Ovary (tissue), 9 donors: Measurements from ENCODE around the gene ZDHHC19. TPM values are rescaled to one million over a fixed set of nuclear protein-coding genes. Genes with fewer than 3 reads are reported as not detected.
"Not testable (repeated sequence)": the region's sequence is repeated elsewhere in the genome, so short reads cannot be mapped to it uniquely, and the experiment has no call there.

Experiments used
- DNase-seq, 5 donors: peaks; one replicate each; pipeline ENCODE4 v3.0.0-alpha.2; 2019 to 2020
- H3K27ac ChIP-seq, 2 donors: fragments of 200-600 bp; one replicate each; pipeline versions ENCODE4 v1.5.1 to v1.8.0; 2019 to 2022
- H3K27me3 ChIP-seq: fragments of 200-600 bp; one replicate; pipeline ENCODE4 v1.8.0; 2022
- H3K36me3 ChIP-seq: fragments of 200-600 bp; sonication (generic); one replicate; pipeline ENCODE4 v1.5.1; 2019
- H3K4me1 ChIP-seq: one replicate; pipeline ENCODE4 v1.8.1; 2013; ENCODE audit warnings: mild to moderate bottlenecking, moderate library complexity; ENCODE audit not compliant: insufficient read depth
- H3K4me3 ChIP-seq: fragments of 200-600 bp; sonication (generic); one replicate; pipeline ENCODE4 v1.5.1; 2017
- H3K9me3 ChIP-seq, 2 donors: fragments of 200-600 bp in 1 of 2; sonication (generic) in 1 of 2; one replicate each; pipeline versions ENCODE4 v1.5.1 to v1.8.1; 2013 to 2019; ENCODE audit warnings: mild to moderate bottlenecking in 1 of 2, moderate library complexity in 1 of 2
- CTCF ChIP-seq, 3 donors: fragments of 450-650 bp in 2 of 3; fragments of 200-600 bp in 1 of 3; IDR thresholded peaks; one replicate each; pipeline versions ENCODE4 v1.5.1 to v1.8.0; 2016 to 2022; ENCODE audit warnings: antibody characterized with exemption in 3 of 3, mild to moderate bottlenecking in 1 of 3
- EP300 ChIP-seq: sonication (generic); formaldehyde crosslinking; IDR thresholded peaks from one replicate; pipeline ENCODE4 v1.6.1; 2017; ENCODE audit warnings: antibody characterized with exemption
- POLR2A ChIP-seq: fragments of 450-650 bp; IDR thresholded peaks from one replicate; pipeline ENCODE4 v1.6.1; 2017; ENCODE audit warnings: antibody characterized with exemption, mild to moderate bottlenecking, moderate library complexity
- WGBS, 3 donors: extraction: QIAGEN DNeasy Blood & Tissue Kit in 1 of 3; methylation state at CpG; one replicate each; pipeline versions ENCODE4 v1.1.5 to v1.1.7; 2013 to 2017; 5-methylcytosine and 5-hydroxymethylcytosine counted together
- intact Hi-C, 4 donors: fragments of 100-400 bp; cut with DNase I; formaldehyde crosslinking; loops; one replicate each; pipeline versions ENCODE4 v1.11.0 to v1.15.1; 2022 to 2023
- polyA plus RNA-seq, 2 donors: library from polyadenylated mRNA; stranded (reverse); fragments of 200-250 nt in 1 of 2; fragments of 350-450 nt in 1 of 2; fragmentation: Illumina TruSeq in 1 of 2; extraction: RNeasy Lipid Tissue Mini Kit (QIAGEN cat#74804) in 1 of 2; gene quantifications; one replicate each; pipeline ENCODE4 v1.2.3, GENCODE V29; 2013 to 2014
- total RNA-seq, 7 donors: library from RNA; depleted of rRNA in 2 of 7; stranded (reverse); fragments of >200 nt in 2 of 7; fragmentation: NEBNext Ultra II Directional in 3 of 7; extraction: Animal tissue kit (Norgen Biotek cat#: 25700) in 3 of 7; gene quantifications; one replicate each; pipeline versions ENCODE4 v1.1.0 to v1.2.4, GENCODE V29; 2016 to 2023
- donor health status: DM: no; HTN: no; CAD: no; lungs with moderate emphysema.
- donor health status: DM: no; HTN: no; CAD: no.
- donor health status: Bipolar disorder and iron deficiency.
- donor health status: DM: yes; HTN: yes; CAD: no.
- donor health status: DM: no; HTN: no; CAD: no.
- donor health status: DM: yes; HTN: yes; CAD: no.

Gene ZDHHC19
- total and polyA plus RNA-seq, 9 donors = 0.24 to 9.3 (median 4.5) TPM

GRCh38 chr3:196214783-196215441 is 3.7 kb upstream of the ZDHHC19 start:
- Histone ChIP-seq H3K27me3 (no peaks in the 10 kb centered on the region), H3K4me3 (no peak overlapping the region), H3K9me3 (no peaks in the 10 kb centered on the region), H3K36me3 (no peaks in the 10 kb centered on the region), H3K4me1 (peaks cover 10% of the 10 kb centered on the region), H3K27ac (peak overlapping the region in 1 of 2 donors; percentile 45)
- 64 to 81% (median 77%) methylated on average over 16 of the region's 16 CpGs for WGBS, 3 donors
- intact Hi-C loops = no loop called here
- TF ChIP-seq CTCF (IDR thresholded peaks at IDR 0.05) (no peak), POLR2A (no peak), EP300 (no peak)
- peak in 4 of 5 donors; percentile 30 to 65 (median 45) for DNase-seq

- H3K27ac ChIP-seq = peak overlapping the region in 1 of 2 donors; percentile 39
- H3K36me3 ChIP-seq, H3K4me1 ChIP-seq, intact Hi-C loops, H3K9me3 ChIP-seq, H3K4me3 ChIP-seq, H3K27me3 ChIP-seq, DNase-seq: not testable (repeated sequence)
- WGBS, 3 donors = 86 to 97% (median 91%) methylated on average over 11 of the region's 11 CpGs
Observed at GRCh38 chr3:196209944-196210672, 1.1 kb downstream of the ZDHHC19 start.

- 90 to 97% (median 95%) methylated on average over 24 of the region's 24 CpGs for WGBS, 3 donors
- H3K27me3 ChIP-seq = no peaks in the 10 kb centered on the region
- H3K27ac ChIP-seq = no peak overlapping the region
- H3K9me3 ChIP-seq = no peaks in the 10 kb centered on the region
- H3K4me3 ChIP-seq = no peak overlapping the region
- peak in 1 of 5 donors; percentile 25 for DNase-seq
- no peaks in the 10 kb centered on the region for H3K36me3 ChIP-seq
- intact Hi-C loops = no loop called here
- peaks cover 8% of the 10 kb centered on the region for H3K4me1 ChIP-seq
- TF ChIP-seq EP300 = no peak
- TF ChIP-seq CTCF (IDR thresholded peaks at IDR 0.05) = no peak
- TF ChIP-seq POLR2A = no peak
Observed at GRCh38 chr3:196208942-196209695, 2.1 kb downstream of the ZDHHC19 start.

GRCh38 chr3:196207833-196208607 is 3.2 kb downstream of the ZDHHC19 start:
- Histone ChIP-seq H3K27ac (peak overlapping the region in 1 of 2 donors; percentile 45), H3K9me3 (no peaks in the 10 kb centered on the region), H3K27me3 (no peaks in the 10 kb centered on the region), H3K36me3 (no peaks in the 10 kb centered on the region), H3K4me1 (peaks cover 7% of the 10 kb centered on the region), H3K4me3 (peak overlapping the region; percentile 25)
- intact Hi-C loops = no loop called here
- whole genome bisulfite sequencing, 3 donors = 26 to 40% (median 33%) methylated on average over 35 to 49 of the region's 49 CpGs
- DNase-seq = peak; percentile 70 to 89 (median 83)
- TF ChIP-seq POLR2A (no peak), CTCF (IDR thresholded peaks at IDR 0.05) (no peak), EP300 (no peak)
